GM18909 (cell line): ENCODE results near the gene GTF2IRD1.
"Not testable (repeated sequence)": the region's sequence is repeated elsewhere in the genome, so short reads cannot be mapped to it uniquely, and the experiment has no call there.

Source experiments
- ATAC-seq: cut with Tn5 transposase; IDR thresholded peaks from one replicate; pipeline ENCODE4 v1.9.1; 2021; ENCODE audit warnings: mild to moderate bottlenecking; ENCODE audit not compliant: unreplicated experiment, poor library complexity

GTF2IRD1 gene

GRCh38 chr7:74544706-74545469 lies 91.2 kb downstream of the GTF2IRD1 start:
- ATAC-seq, result no peak

GRCh38 chr7:74545921-74546320 lies 92.2 kb downstream of the GTF2IRD1 start:
- ATAC-seq, result no peak

- ATAC-seq, result peak; percentile 43
Observed at GRCh38 chr7:74553596-74554012, 99.9 kb downstream of the GTF2IRD1 start.

GRCh38 chr7:74554178-74554577 lies 100.5 kb downstream of the GTF2IRD1 start:
- ATAC-seq, result no peak

- ATAC-seq, result no peak
Observed at GRCh38 chr7:74560086-74560719, 106.5 kb downstream of the GTF2IRD1 start.

GRCh38 chr7:74561898-74562613 lies 108.3 kb downstream of the GTF2IRD1 start:
- ATAC-seq, result no peak

GRCh38 chr7:74563639-74564038 lies 109.9 kb downstream of the GTF2IRD1 start:
- not testable (repeated sequence) for ATAC-seq

GRCh38 chr7:74567318-74567668 lies 113.6 kb downstream of the GTF2IRD1 start:
- ATAC-seq, result no peak

- ATAC-seq, result no peak
Observed at GRCh38 chr7:74568658-74569057, 115.0 kb downstream of the GTF2IRD1 start.

- no peak for ATAC-seq
Observed at GRCh38 chr7:74569501-74570075, 115.9 kb downstream of the GTF2IRD1 start.

GRCh38 chr7:74570533-74571156 lies 116.9 kb downstream of the GTF2IRD1 start:
- ATAC-seq, result no peak

GRCh38 chr7:74572301-74572979 lies 118.7 kb downstream of the GTF2IRD1 start:
- no peak for ATAC-seq

- no peak for ATAC-seq
Observed at GRCh38 chr7:74573512-74573911, 119.8 kb downstream of the GTF2IRD1 start.

- no peak for ATAC-seq
Observed at GRCh38 chr7:74575083-74575784, 121.5 kb downstream of the GTF2IRD1 start.

GRCh38 chr7:74575811-74576210 lies 122.1 kb downstream of the GTF2IRD1 start:
- ATAC-seq, result no peak

- no peak for ATAC-seq
Observed at GRCh38 chr7:74579800-74580685, 126.3 kb downstream of the GTF2IRD1 start.

GRCh38 chr7:74581916-74582440 lies 128.3 kb downstream of the GTF2IRD1 start:
- no peak for ATAC-seq

- ATAC-seq, result no peak
Observed at GRCh38 chr7:74582447-74583039, 128.8 kb downstream of the GTF2IRD1 start.
